IMR-90 (cell line): Measurements from ENCODE around the gene ACY1. TPM values are rescaled to one million over a fixed set of nuclear protein-coding genes. Genes with fewer than 3 reads are reported as not detected.

ENCODE experiments used
- ATAC-seq: fragments of 200-7000 bp; cut with Tn5 transposase; 2 replicates; pipeline ENCODE4 v1.9.1; 2020; ENCODE audit warnings: low read depth, mild to moderate bottlenecking, moderate library complexity
- BruUV-seq: library from RNA; stranded (reverse); fragments of 400-500 nt; replicated peaks from 2 replicates; lab custom pipeline; 2021; lab: Mats Ljungman, UMichigan
- CTCF ChIA-PET: fragments of 300-600 bp; formaldehyde crosslinking; extraction: SDS; loops from one replicate; lab custom pipeline; 2021; ENCODE audit warnings: antibody characterized with exemption; lab: Yijun Ruan, JAX
- POLR2A ChIA-PET: fragments of 300-600 bp; sonication (Branson Sonifier 250); formaldehyde crosslinking; loops from one replicate; lab custom pipeline; 2022; ENCODE audit warnings: antibody characterized with exemption; ENCODE audit not compliant: unreplicated experiment; lab: Charles Lee
- DNase-seq: peaks from one replicate; pipeline ENCODE4 v3.0.0; 2013
- H2AFZ ChIP-seq: replicated peaks from 2 replicates; pipeline ENCODE3; 2013; ENCODE audit warnings: low read length, mild to moderate bottlenecking; ENCODE audit not compliant: poor library complexity
- H2AK5ac ChIP-seq: 2 replicates; pipeline ENCODE4 v1.6.1; 2013; ENCODE audit warnings: low read depth, low read length, inconsistent platforms
- H2AK9ac ChIP-seq: replicated peaks from 2 replicates; pipeline ENCODE3; 2013; ENCODE audit warnings: mild to moderate bottlenecking, low read depth, low read length, moderate library complexity; ENCODE audit not compliant: poor library complexity
- H2BK120ac ChIP-seq: 2 replicates; pipeline ENCODE4 v1.6.1; 2013; ENCODE audit warnings: low read depth, low read length, inconsistent platforms
- H2BK15ac ChIP-seq: 3 replicates; pipeline ENCODE4 v1.6.1; 2013; ENCODE audit warnings: low read depth, low read length, inconsistent platforms
- H2BK20ac ChIP-seq: 2 replicates; pipeline ENCODE4 v1.6.1; 2013; ENCODE audit warnings: low read depth, mild to moderate bottlenecking, inconsistent platforms, low read length, moderate library complexity
- H2BK5ac ChIP-seq: 2 replicates; pipeline ENCODE4 v1.6.1; 2013; ENCODE audit warnings: mild to moderate bottlenecking, low read depth, low read length, inconsistent platforms; ENCODE audit not compliant: poor library complexity, severe bottlenecking
- H3K14ac ChIP-seq: replicated peaks from 2 replicates; pipeline ENCODE4 v1.6.1; 2013; ENCODE audit warnings: low read depth, low read length, inconsistent platforms
- H3K18ac ChIP-seq: 2 replicates; pipeline ENCODE4 v1.6.1; 2013; ENCODE audit warnings: low read depth, low read length, control low read depth
- H3K23ac ChIP-seq: 2 replicates; pipeline ENCODE4 v1.6.1; 2013; ENCODE audit warnings: low read depth, low read length, inconsistent platforms
- H3K27ac ChIP-seq: 2 replicates; pipeline ENCODE4 v1.5.1; 2013; ENCODE audit warnings: mild to moderate bottlenecking, control low read depth, low read length; ENCODE audit not compliant: insufficient read depth
- H3K27me3 ChIP-seq: 2 replicates; pipeline ENCODE4 v1.6.1; 2013; ENCODE audit warnings: low read length; ENCODE audit not compliant: control insufficient read depth, insufficient read depth
- H3K36me3 ChIP-seq: 2 replicates; pipeline ENCODE4 v1.6.1; 2013; ENCODE audit warnings: low read length, mixed read lengths; ENCODE audit not compliant: control insufficient read depth, insufficient read depth
- H3K4ac ChIP-seq: 2 replicates; pipeline ENCODE4 v1.6.1; 2013; ENCODE audit warnings: low read depth, low read length, inconsistent platforms
- H3K4me1 ChIP-seq: 2 replicates; pipeline ENCODE4 v1.6.1; 2013; ENCODE audit warnings: low read length, mixed read lengths; ENCODE audit not compliant: control insufficient read depth, insufficient read depth
- H3K4me2 ChIP-seq: 2 replicates; pipeline ENCODE4 v1.6.1; 2013; ENCODE audit warnings: low read depth, mild to moderate bottlenecking, control low read depth, low read length, moderate library complexity
- H3K4me3 ChIP-seq: 2 replicates; pipeline ENCODE4 v1.5.1; 2013; ENCODE audit warnings: low read depth, mild to moderate bottlenecking, control low read depth, low read length, moderate library complexity; ENCODE audit not compliant: insufficient read depth
- H3K56ac ChIP-seq: 2 replicates; pipeline ENCODE4 v1.6.1; 2013; ENCODE audit warnings: low read length, inconsistent platforms; ENCODE audit not compliant: insufficient read depth; ENCODE audit errors: extremely low read depth
- H3K79me1 ChIP-seq, 2 experiments: 2 replicates each; pipeline ENCODE4 v1.6.1; 2013; ENCODE audit warnings: low read length in 2 of 2, inconsistent platforms in 1 of 2, low read depth in 1 of 2
- H3K9ac ChIP-seq: 2 replicates; pipeline ENCODE4 v1.6.1; 2013; ENCODE audit warnings: low read depth, low read length, control low read depth
- H3K9me1 ChIP-seq: 2 replicates; pipeline ENCODE4 v1.6.1; 2013; ENCODE audit warnings: low read length, inconsistent platforms; ENCODE audit not compliant: insufficient read depth
- H3K9me3 ChIP-seq: 2 replicates; pipeline ENCODE4 v1.6.1; 2013; ENCODE audit warnings: low read length; ENCODE audit not compliant: control insufficient read depth, insufficient read depth
- H4K20me1 ChIP-seq: 2 replicates; pipeline ENCODE4 v1.6.1; 2013; ENCODE audit warnings: low read length, inconsistent platforms; ENCODE audit not compliant: insufficient read depth
- H4K5ac ChIP-seq: 2 replicates; pipeline ENCODE4 v1.6.1; 2013; ENCODE audit warnings: mild to moderate bottlenecking, low read depth, low read length, control low read depth
- H4K8ac ChIP-seq, 2 experiments: 2 replicates each; pipeline ENCODE4 v1.6.1; 2013; ENCODE audit warnings: low read depth in 2 of 2, low read length in 2 of 2, control low read depth in 1 of 2, inconsistent platforms in 1 of 2
- H4K91ac ChIP-seq: 2 replicates; pipeline ENCODE4 v1.6.1; 2013; ENCODE audit warnings: low read depth, low read length, inconsistent platforms; ENCODE audit not compliant: insufficient read depth
- BHLHE40 ChIP-seq: fragments of 150-350 bp; IDR thresholded peaks from 2 replicates; pipeline ENCODE4 v1.6.1; 2016; ENCODE audit warnings: mild to moderate bottlenecking, low read depth, low read length
- CTCF ChIP-seq: conservative IDR thresholded peaks from 2 replicates; pipeline ENCODE4 v1.5.1; 2012; ENCODE audit warnings: mild to moderate bottlenecking, low read depth, low read length, improper control_type of control experiment
- ELK1 ChIP-seq: fragments of 150-350 bp; IDR thresholded peaks from 2 replicates; pipeline ENCODE4 v1.6.1; 2016; ENCODE audit warnings: low read depth, mild to moderate bottlenecking, low read length, moderate library complexity, borderline replicate concordance
- WGBS, 2 experiments: methylation state at CpG; one replicate each; pipeline versions ENCODE4 v1.1.5 to v1.1.7; 2013; ENCODE audit warnings: missing lambda C conversion rate in 2 of 2; ENCODE audit not compliant: insufficient read length in 1 of 2; ENCODE audit errors: extremely low coverage in 2 of 2; 5-methylcytosine and 5-hydroxymethylcytosine counted together
- dilution Hi-C: fragments of 300-500 bp; cut with HindIII; formaldehyde crosslinking; loops from one replicate; pipeline ENCODE4 v1.14.3; 2018; ENCODE audit warnings: low sequenced_read_pairs; ENCODE audit not compliant: unreplicated experiment
- in situ Hi-C: fragments of 300-500 bp; cut with MboI; formaldehyde crosslinking; loops from 3 replicates; pipeline ENCODE4 v1.14.3; 2019; ENCODE audit warnings: low sequenced_read_pairs, inconsistent platforms, mixed read lengths
- intact Hi-C: fragments of 100-400 bp; cut with micrococcal nuclease; formaldehyde crosslinking; loops from 2 replicates; pipeline ENCODE4 v1.10.0; 2022
- polyA plus RNA-seq, 3 experiments: library from polyadenylated mRNA; depleted of rRNA; stranded (reverse); fragments of >200 nt; gene quantifications; 2 replicates each; pipeline ENCODE4 v1.2.3, GENCODE V29; 2012; ENCODE audit warnings: low replicate concordance in 1 of 3
- total RNA-seq: library from RNA; depleted of rRNA; stranded (reverse); fragments of >200 nt; gene quantifications from 2 replicates; pipeline ENCODE4 v1.2.3, GENCODE V29; 2012

The ACY1 gene
- total and polyA plus RNA-seq, 2 of the 4 experiments (the other 2 are of a cell fraction), result 22.0 to 47.1 TPM

- BruUV-seq, result no TSS peak
- H2BK5ac ChIP-seq, result peak overlapping the region; percentile 73
- DNase-seq (no peak), ATAC-seq (peak; percentile 10; the same call in 1 of the 2 replicates)
- in situ Hi-C loops, result no loop called here
- H3K9me3 ChIP-seq, result no peaks in the 10 kb centered on the region
- H2BK120ac ChIP-seq, result peak overlapping the region; percentile 6; the same call in 1 of the 2 replicates
- H4K5ac ChIP-seq, result peak overlapping the region; percentile 80
- peak overlapping the region; percentile 46; the same call in 1 of the 3 replicates for H2BK15ac ChIP-seq
- peaks cover 7% of the 10 kb centered on the region for H3K9me1 ChIP-seq
- H3K27ac ChIP-seq, result peak overlapping the region; percentile 90
- TF ChIP-seq CTCF, result peak; percentile 41
- peak; percentile 77 for TF ChIP-seq BHLHE40
- TF ChIP-seq ELK1, result no peak
- H3K56ac ChIP-seq, result peak overlapping the region; percentile 5; the same call in 1 of the 2 replicates
- H2AK5ac ChIP-seq, result peak overlapping the region; percentile 97
- H3K9ac ChIP-seq, result peak overlapping the region; percentile 84
- peak overlapping the region; percentile 78; the same call in 1 of the 2 replicates for H3K23ac ChIP-seq
- H3K36me3 ChIP-seq, result no peaks in the 10 kb centered on the region; the same call in 1 of the 2 replicates
- peak overlapping the region; percentile 45 to 65 for H4K8ac ChIP-seq
- dilution Hi-C loops, result no loop called here
- H4K91ac ChIP-seq, result peak overlapping the region; percentile 56
- ChIA-PET CTCF (interaction anchor here (0.7 to 1.3 kb wide), 2 partner anchors 9 to 10 kb away, joined by 3 read pairs; partner anchors contain the start of gene ABHD14B), POLR2A (interaction anchor here (1.0 kb wide), 1 partner anchor 10 kb away, joined by 6 read pairs; no protein-coding TSS in a partner anchor)
- no CpG with 5 or more reads among the region's 4 CpGs for WGBS, 2 experiments
- peak overlapping the region; percentile 84 for H3K4ac ChIP-seq
- intact Hi-C loops, result loop anchor here (2.0 kb wide), 1 partner anchor 40 kb away; the partner anchor contains the start of gene PARP3
- H2AFZ ChIP-seq, result peak overlapping the region; percentile 85
- peak overlapping the region; percentile 63 for H3K4me3 ChIP-seq
- no peaks in the 10 kb centered on the region for H3K27me3 ChIP-seq
- peak overlapping the region; percentile 97 for H3K4me2 ChIP-seq
- peak overlapping the region; percentile 74 for H3K18ac ChIP-seq
- peaks cover 4% of the 10 kb centered on the region for H4K20me1 ChIP-seq
- H3K14ac ChIP-seq, result peak overlapping the region; percentile 87
- peak overlapping the region; percentile 91 for H2AK9ac ChIP-seq
- peaks cover 11% of the 10 kb centered on the region for H3K4me1 ChIP-seq
- H3K79me1 ChIP-seq, result peaks cover 5 to 44% of the 10 kb centered on the region in 2 experiments; a peak in 3 of 4 replicates
- H2BK20ac ChIP-seq, result no peak overlapping the region
Observed at GRCh38 chr3:51982352-51982837, 940 bp upstream of the ACY1 start.
